Gastroesophageal sphincter (tissue), 3 donors: ENCODE data around the gene TAGLN2.

Experiments used
- EP300 ChIP-seq: sonication (generic); formaldehyde crosslinking; IDR thresholded peaks from one replicate; pipeline ENCODE4 v1.6.1; 2017; ENCODE audit warnings: antibody characterized with exemption, mild to moderate bottlenecking
- POLR2A ChIP-seq, 2 donors: fragments of 450-650 bp; IDR thresholded peaks; one replicate each; pipeline ENCODE4 v1.6.1; 2017; ENCODE audit warnings: antibody characterized with exemption in 2 of 2, mild to moderate bottlenecking in 2 of 2, moderate library complexity in 1 of 2
- POLR2AphosphoS5 ChIP-seq: sonication (generic); formaldehyde crosslinking; IDR thresholded peaks from one replicate; pipeline ENCODE4 v1.6.1; 2017; ENCODE audit warnings: antibody characterized with exemption
- TF ChIP-seq, protein P1 (sequence below), 4 experiments: fragments of 200-600 bp in 2 of 4; fragments of 450-650 bp in 2 of 4; sonication (generic) in 1 of 4; IDR thresholded peaks; one replicate each; pipeline ENCODE4 v1.5.1; 2017 to 2019; ENCODE audit warnings: antibody characterized with exemption in 4 of 4, mild to moderate bottlenecking in 2 of 4, moderate library complexity in 2 of 4

DNA sequence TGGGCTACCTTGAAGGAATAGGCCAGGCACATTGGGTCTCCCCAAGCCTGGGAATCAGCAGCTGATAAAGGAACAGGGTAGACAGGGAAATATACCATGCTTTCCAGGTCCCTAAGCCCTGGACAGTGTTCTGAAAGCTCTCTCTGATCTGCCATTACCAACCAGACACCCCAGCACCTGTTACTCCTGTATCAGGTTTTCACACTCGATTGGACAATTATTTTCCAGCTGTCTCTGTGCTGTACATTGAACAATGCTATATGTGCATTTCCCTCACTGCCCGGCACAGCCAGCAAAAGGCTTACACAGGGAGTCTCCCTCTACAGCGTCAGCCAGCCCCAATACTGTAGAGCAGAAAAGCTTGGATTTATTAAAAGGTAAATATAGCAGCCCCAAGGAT is 30.0 kb downstream of the TAGLN2 start:
- TF ChIP-seq, protein P1, sequence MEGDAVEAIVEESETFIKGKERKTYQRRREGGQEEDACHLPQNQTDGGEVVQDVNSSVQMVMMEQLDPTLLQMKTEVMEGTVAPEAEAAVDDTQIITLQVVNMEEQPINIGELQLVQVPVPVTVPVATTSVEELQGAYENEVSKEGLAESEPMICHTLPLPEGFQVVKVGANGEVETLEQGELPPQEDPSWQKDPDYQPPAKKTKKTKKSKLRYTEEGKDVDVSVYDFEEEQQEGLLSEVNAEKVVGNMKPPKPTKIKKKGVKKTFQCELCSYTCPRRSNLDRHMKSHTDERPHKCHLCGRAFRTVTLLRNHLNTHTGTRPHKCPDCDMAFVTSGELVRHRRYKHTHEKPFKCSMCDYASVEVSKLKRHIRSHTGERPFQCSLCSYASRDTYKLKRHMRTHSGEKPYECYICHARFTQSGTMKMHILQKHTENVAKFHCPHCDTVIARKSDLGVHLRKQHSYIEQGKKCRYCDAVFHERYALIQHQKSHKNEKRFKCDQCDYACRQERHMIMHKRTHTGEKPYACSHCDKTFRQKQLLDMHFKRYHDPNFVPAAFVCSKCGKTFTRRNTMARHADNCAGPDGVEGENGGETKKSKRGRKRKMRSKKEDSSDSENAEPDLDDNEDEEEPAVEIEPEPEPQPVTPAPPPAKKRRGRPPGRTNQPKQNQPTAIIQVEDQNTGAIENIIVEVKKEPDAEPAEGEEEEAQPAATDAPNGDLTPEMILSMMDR (IDR thresholded peaks at IDR 0.05): no peak
- TF ChIP-seq POLR2AphosphoS5 (no peak), POLR2A (IDR thresholded peaks at IDR 0.05) (no peak), EP300 (no peak)
